ENCODE data around the gene FETUB. TPM values are rescaled to one million over a fixed set of nuclear protein-coding genes. Genes with fewer than 3 reads are reported as not detected.

Gene FETUB
- total RNA-seq, 2 experiments from 2014 or later = not detected

GRCh38 chr3:186665625-186666188, 25.5 kb downstream of the FETUB start, which contains the start of gene HRG:
TSS of gene HRG (plus strand) at chr3:186666014. CDS start at chr3:186666032, 18 bp downstream.
- TF ChIP-seq EZH2phosphoT487 (IDR thresholded peaks at IDR 0.05; ENCODE audit: borderline replicate concordance, low read depth, low read length) (no peak), CTCF (conservative IDR thresholded peaks at IDR 0.05; ENCODE audit: low read length) (no peak)
- Histone ChIP-seq H3K79me2 (ENCODE audit: insufficient read depth, low read depth, low read length) (no peaks in the 10 kb centered on the region), H3K4me3 (ENCODE audit: low read depth, low read length, poor library complexity, severe bottlenecking) (no peak within 1 kb of the TSS), H3K27ac (ENCODE audit: low read depth, low read length, poor library complexity, severe bottlenecking) (no peak within 1 kb of the TSS), H2AFZ (ENCODE audit: low read length) (no peak within 1 kb of the TSS), H3K36me3 (ENCODE audit: insufficient read depth, low read length) (no peaks in the 10 kb centered on the region), H3K4me2 (ENCODE audit: low read length) (no peak within 1 kb of the TSS), H3K9me2 (ENCODE audit: insufficient read depth, low read length) (no peaks in the 10 kb centered on the region), H4K20me1 (ENCODE audit: insufficient read depth, low read length) (no peaks in the 10 kb centered on the region), H3K9me3 (ENCODE audit: low read length) (no peaks in the 10 kb centered on the region), H3K4me1 (ENCODE audit: insufficient read depth, low read length, poor library complexity, severe bottlenecking) (peaks cover 12% of the 10 kb centered on the region)
- BruUV-seq (replicated peaks) = no TSS peak
- no peak for DNase-seq (ENCODE audit: low spot score)
- ChIA-PET POLR2A (interaction anchor here (0.9 kb wide), 1 partner anchor 992 kb away, joined by 3 read pairs; no protein-coding TSS in a partner anchor), CTCF (ENCODE audit: unreplicated experiment) (interaction anchor here (0.6 kb wide), 1 partner anchor 49 kb away, joined by 3 read pairs; no protein-coding TSS in a partner anchor)
- intact Hi-C loops (cut with micrococcal nuclease; ENCODE audit: unreplicated experiment) = no loop called here

- Histone ChIP-seq H3K4me3 (ENCODE audit: low read depth, low read length, poor library complexity, severe bottlenecking) (no peak overlapping the region), H2AFZ (ENCODE audit: low read length) (no peak overlapping the region), H3K36me3 (ENCODE audit: insufficient read depth, low read length) (no peaks in the 10 kb centered on the region), H3K27ac (ENCODE audit: low read depth, low read length, poor library complexity, severe bottlenecking) (no peak overlapping the region), H3K79me2 (ENCODE audit: insufficient read depth, low read depth, low read length) (no peaks in the 10 kb centered on the region), H3K4me2 (ENCODE audit: low read length) (no peak overlapping the region), H3K4me1 (ENCODE audit: insufficient read depth, low read length, poor library complexity, severe bottlenecking) (peaks cover 12% of the 10 kb centered on the region), H3K9me3 (ENCODE audit: low read length) (no peaks in the 10 kb centered on the region), H3K9me2 (ENCODE audit: insufficient read depth, low read length) (no peaks in the 10 kb centered on the region), H4K20me1 (ENCODE audit: insufficient read depth, low read length) (no peaks in the 10 kb centered on the region)
- intact Hi-C loops (cut with micrococcal nuclease; ENCODE audit: unreplicated experiment) = no loop called here
- POLR2A ChIA-PET = interaction anchor here (0.6 to 1.6 kb wide), 6 partner anchors 15 to 1000 kb away, joined by 3 to 8 read pairs (median 3); partner anchors contain the start of gene EIF4A2
- TF ChIP-seq CTCF (conservative IDR thresholded peaks at IDR 0.05; ENCODE audit: low read length) = no peak
- no TSS peak for BruUV-seq (replicated peaks)
- CTCF ChIA-PET (ENCODE audit: unreplicated experiment) = no interaction called here
- no peak for DNase-seq (ENCODE audit: low spot score)
Measured at GRCh38 chr3:186668426-186668825, 28.2 kb downstream of the FETUB start.

GRCh38 chr3:186669378-186670084, 29.3 kb downstream of the FETUB start:
- CTCF ChIA-PET (ENCODE audit: unreplicated experiment) = interaction anchor here (0.6 kb wide), 1 partner anchor 39 kb away, joined by 3 read pairs; no protein-coding TSS in a partner anchor
- Histone ChIP-seq H3K27ac (ENCODE audit: low read depth, low read length, poor library complexity, severe bottlenecking) (no peak overlapping the region), H3K79me2 (ENCODE audit: insufficient read depth, low read depth, low read length) (no peaks in the 10 kb centered on the region), H3K36me3 (ENCODE audit: insufficient read depth, low read length) (no peaks in the 10 kb centered on the region), H3K4me3 (ENCODE audit: low read depth, low read length, poor library complexity, severe bottlenecking) (no peak overlapping the region), H2AFZ (ENCODE audit: low read length) (peak overlapping the region; percentile 63; the same call in 1 of the 2 replicates), H3K4me2 (ENCODE audit: low read length) (peak overlapping the region; percentile 18), H4K20me1 (ENCODE audit: insufficient read depth, low read length) (no peaks in the 10 kb centered on the region), H3K4me1 (ENCODE audit: insufficient read depth, low read length, poor library complexity, severe bottlenecking) (peaks cover 12% of the 10 kb centered on the region), H3K9me3 (ENCODE audit: low read length) (no peaks in the 10 kb centered on the region), H3K9me2 (ENCODE audit: insufficient read depth, low read length) (no peaks in the 10 kb centered on the region)
- peak; percentile 37 for DNase-seq (ENCODE audit: low spot score)
- no TSS peak for BruUV-seq (replicated peaks)
- POLR2A ChIA-PET = interaction anchor here (0.7 to 1.6 kb wide), 3 partner anchors 16 to 999 kb away, joined by 3 to 8 read pairs (median 4); partner anchors contain the start of gene EIF4A2
- TF ChIP-seq CTCF (conservative IDR thresholded peaks at IDR 0.05; ENCODE audit: low read length) (no peak), EZH2phosphoT487 (IDR thresholded peaks at IDR 0.05; ENCODE audit: borderline replicate concordance, low read depth, low read length) (no peak)
- intact Hi-C loops (cut with micrococcal nuclease; ENCODE audit: unreplicated experiment) = no loop called here

Measured in OCI-LY7 (cell line).